Measurements from ENCODE around the gene TMEM150C. TPM values are rescaled to one million over a fixed set of nuclear protein-coding genes. Genes with fewer than 3 reads are reported as not detected.

TMEM150C gene
- total RNA-seq, 1 experiment from 2014 or later: 2.7 TPM

DNA sequence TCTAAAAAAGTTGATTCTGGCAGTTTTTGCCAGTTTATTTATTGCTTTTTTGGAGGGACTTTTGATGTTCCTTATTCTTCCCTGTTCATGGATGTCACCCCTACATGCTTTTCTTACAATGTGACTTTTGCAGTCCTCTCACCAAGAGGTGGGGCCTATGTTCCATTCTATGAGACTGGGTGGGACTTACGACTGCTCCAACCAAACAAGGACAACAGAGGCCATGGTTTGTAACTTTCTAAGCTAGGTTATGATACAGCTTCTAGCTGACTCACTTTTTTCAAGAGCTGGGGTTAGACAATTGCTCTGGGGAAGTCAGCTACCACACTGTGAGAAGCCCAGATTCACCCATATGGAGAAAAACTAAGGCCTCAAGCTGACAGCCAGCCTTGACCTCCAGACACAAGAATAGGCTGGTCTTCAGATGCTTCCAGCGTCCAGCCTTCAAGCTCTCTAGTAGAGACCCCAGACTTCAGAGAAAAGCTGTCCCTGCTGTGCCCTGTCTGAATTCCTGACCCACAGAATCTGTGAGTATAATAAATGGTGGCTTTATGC is 91.9 kb downstream of the TMEM150C start:
- H3K36me3 Mint-ChIP-seq: peaks cover 11% of the 10 kb centered on the region
- POLR2A ChIA-PET: interaction anchor here (0.7 kb wide), 1 partner anchor 19 kb away, joined by 3 read pairs; no protein-coding TSS in a partner anchor
- DNase-seq (ENCODE audit: low spot score) (no peak), ATAC-seq (peak; percentile 68)
- peaks cover 10% of the 10 kb centered on the region for H3K9me3 Mint-ChIP-seq
- H3K4me3 Mint-ChIP-seq: no peak overlapping the region
- H3K4me1 Mint-ChIP-seq: peaks cover 2% of the 10 kb centered on the region
- CTCF ChIA-PET: interaction anchor here (0.6 to 2.0 kb wide), 3 partner anchors 85 to 377 kb away, joined by 3 to 12 read pairs (median 4); no protein-coding TSS in a partner anchor
- no peak overlapping the region for H3K27ac Mint-ChIP-seq
- TF ChIP-seq NR1H2 (CRISPR knock-in tag; IDR thresholded peaks at IDR 0.05) (no peak), NR2C2 (CRISPR knock-in tag; IDR thresholded peaks at IDR 0.05) (no peak), GABPB1 (CRISPR knock-in tag; IDR thresholded peaks at IDR 0.05) (no peak), JUN (CRISPR knock-in tag; IDR thresholded peaks at IDR 0.05) (no peak), USF1 (CRISPR knock-in tag; IDR thresholded peaks at IDR 0.05) (no peak), ZNF423 (CRISPR knock-in tag; IDR thresholded peaks at IDR 0.05) (no peak), CBFB (CRISPR knock-in tag; IDR thresholded peaks at IDR 0.05; ENCODE audit: low read depth) (no peak), FOXP1 (CRISPR knock-in tag; IDR thresholded peaks at IDR 0.05; ENCODE audit: borderline replicate concordance) (no peak), GRHL2 (CRISPR knock-in tag; IDR thresholded peaks at IDR 0.05; ENCODE audit: insufficient replicate concordance, severe bottlenecking) (no peak), CREM (CRISPR knock-in tag; IDR thresholded peaks at IDR 0.05) (no peak), NFYB (CRISPR knock-in tag; conservative IDR thresholded peaks at IDR 0.05; ENCODE audit: low read depth) (no peak), ZNF532 (CRISPR knock-in tag; IDR thresholded peaks at IDR 0.05; ENCODE audit: borderline replicate concordance) (no peak), AFF4 (CRISPR knock-in tag; IDR thresholded peaks at IDR 0.05; ENCODE audit: borderline replicate concordance) (no peak), PRDM15 (CRISPR knock-in tag; IDR thresholded peaks at IDR 0.05) (no peak), FOXJ3 (CRISPR knock-in tag; IDR thresholded peaks at IDR 0.05; ENCODE audit: borderline replicate concordance) (no peak), FOXK1 (CRISPR knock-in tag; IDR thresholded peaks at IDR 0.05) (no peak)
- TF ChIP-seq, protein P1, sequence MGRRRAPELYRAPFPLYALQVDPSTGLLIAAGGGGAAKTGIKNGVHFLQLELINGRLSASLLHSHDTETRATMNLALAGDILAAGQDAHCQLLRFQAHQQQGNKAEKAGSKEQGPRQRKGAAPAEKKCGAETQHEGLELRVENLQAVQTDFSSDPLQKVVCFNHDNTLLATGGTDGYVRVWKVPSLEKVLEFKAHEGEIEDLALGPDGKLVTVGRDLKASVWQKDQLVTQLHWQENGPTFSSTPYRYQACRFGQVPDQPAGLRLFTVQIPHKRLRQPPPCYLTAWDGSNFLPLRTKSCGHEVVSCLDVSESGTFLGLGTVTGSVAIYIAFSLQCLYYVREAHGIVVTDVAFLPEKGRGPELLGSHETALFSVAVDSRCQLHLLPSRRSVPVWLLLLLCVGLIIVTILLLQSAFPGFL (CRISPR knock-in tag; IDR thresholded peaks at IDR 0.05; ENCODE audit: borderline replicate concordance): no peak
- TF ChIP-seq, protein P2, sequence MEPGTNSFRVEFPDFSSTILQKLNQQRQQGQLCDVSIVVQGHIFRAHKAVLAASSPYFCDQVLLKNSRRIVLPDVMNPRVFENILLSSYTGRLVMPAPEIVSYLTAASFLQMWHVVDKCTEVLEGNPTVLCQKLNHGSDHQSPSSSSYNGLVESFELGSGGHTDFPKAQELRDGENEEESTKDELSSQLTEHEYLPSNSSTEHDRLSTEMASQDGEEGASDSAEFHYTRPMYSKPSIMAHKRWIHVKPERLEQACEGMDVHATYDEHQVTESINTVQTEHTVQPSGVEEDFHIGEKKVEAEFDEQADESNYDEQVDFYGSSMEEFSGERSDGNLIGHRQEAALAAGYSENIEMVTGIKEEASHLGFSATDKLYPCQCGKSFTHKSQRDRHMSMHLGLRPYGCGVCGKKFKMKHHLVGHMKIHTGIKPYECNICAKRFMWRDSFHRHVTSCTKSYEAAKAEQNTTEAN (CRISPR knock-in tag; IDR thresholded peaks at IDR 0.05): no peak
- no peaks in the 10 kb centered on the region for H3K27me3 Mint-ChIP-seq (ENCODE audit: low read depth)

Data from WTC11 (cell line).